GM13977 (cell line): ENCODE results near the gene ZWILCH.

Source experiments
- DNase-seq: peaks from one replicate; pipeline ENCODE4 v3.0.0; 2012; ENCODE audit warnings: low spot score
- CTCF ChIP-seq: IDR thresholded peaks from 2 replicates; pipeline ENCODE4 v1.5.1; 2012; ENCODE audit warnings: mild to moderate bottlenecking, control low read depth; ENCODE audit not compliant: insufficient read depth; ENCODE audit errors: extremely low read depth, missing control alignments
- in situ Hi-C: fragments of 300-500 bp; cut with MboI; formaldehyde crosslinking; loops from one replicate; pipeline ENCODE4 v1.12.0; 2022; ENCODE audit warnings: low sequenced_read_pairs, low pct_unique_long_range_greater_than_20kb, mixed read lengths, inconsistent platforms; ENCODE audit not compliant: unreplicated experiment

Gene ZWILCH

GRCh38 chr15:66481107-66481856 lies 23.8 kb upstream of the ZWILCH start:
- DNase-seq, result no peak
- in situ Hi-C loops, result no loop called here
- TF ChIP-seq CTCF, result no peak

GRCh38 chr15:66482539-66482938 lies 22.6 kb upstream of the ZWILCH start:
- no peak for DNase-seq
- in situ Hi-C loops, result no loop called here
- TF ChIP-seq CTCF, result no peak

- no peak for DNase-seq
- no peak for TF ChIP-seq CTCF
- in situ Hi-C loops, result no loop called here
These were observed 22.0 kb upstream of the ZWILCH start for GRCh38 chr15:66483131-66483566.

GRCh38 chr15:66484539-66485112 lies 20.5 kb upstream of the ZWILCH start:
- in situ Hi-C loops, result no loop called here
- DNase-seq, result no peak
- no peak for TF ChIP-seq CTCF

- DNase-seq, result no peak
- no peak for TF ChIP-seq CTCF
- in situ Hi-C loops, result no loop called here
These were observed 18.2 kb upstream of the ZWILCH start for GRCh38 chr15:66486887-66487286.

- TF ChIP-seq CTCF, result no peak
- in situ Hi-C loops, result no loop called here
- DNase-seq, result no peak
These were observed 16.6 kb upstream of the ZWILCH start for GRCh38 chr15:66488525-66488924.
